K562 (cell line): ENCODE measurements around the gene FTH1. TPM values are rescaled to one million over a fixed set of nuclear protein-coding genes. Genes with fewer than 3 reads are reported as not detected.

ENCODE experiments used
- ARID2 ChIP-seq: fragments of 450-650 bp; IDR thresholded peaks from 2 replicates; pipeline ENCODE4 v1.6.1; 2017; ENCODE audit warnings: antibody characterized with exemption, mild to moderate bottlenecking
- CC2D1A ChIP-seq: fragments of 450-650 bp; IDR thresholded peaks from 2 replicates; pipeline ENCODE4 v1.6.1; 2017; ENCODE audit warnings: mild to moderate bottlenecking
- CHCHD3 ChIP-seq: fragments of 250-450 bp; sonication (Bioruptor Pico); IDR thresholded peaks from 2 replicates; pipeline ENCODE4 v2.1.2; 2022; ENCODE audit warnings: mild to moderate bottlenecking
- HES1 ChIP-seq: fragments of 450-650 bp; IDR thresholded peaks from 2 replicates; pipeline ENCODE4 v1.6.1; 2016; ENCODE audit warnings: low read depth, mild to moderate bottlenecking, moderate library complexity
- ILK ChIP-seq: fragments of 450-650 bp; IDR thresholded peaks from 2 replicates; pipeline ENCODE4 v1.6.1; 2016; ENCODE audit warnings: missing genetic modification characterization, low read depth, mild to moderate bottlenecking, missing compliant biosample characterization, moderate library complexity, borderline replicate concordance
- MAFK ChIP-seq: IDR thresholded peaks from 2 replicates; pipeline ENCODE4 v1.6.1; 2011; ENCODE audit warnings: low read length, improper control_type of control experiment
- NCOA6 ChIP-seq: fragments of 450-650 bp; IDR thresholded peaks from 2 replicates; pipeline ENCODE4 v1.6.1; 2017; ENCODE audit warnings: mild to moderate bottlenecking
- NFE2 ChIP-seq: IDR thresholded peaks from 2 replicates; pipeline ENCODE4 v1.6.1; 2014; ENCODE audit warnings: antibody characterized with exemption, low read depth
- NFIX ChIP-seq: fragments of 250-450 bp; sonication (Bioruptor Pico); IDR thresholded peaks from 2 replicates; pipeline ENCODE4 v1.4.0; 2020; ENCODE audit warnings: low read depth, mild to moderate bottlenecking, moderate library complexity
- NR3C1 ChIP-seq: sonication (generic); formaldehyde crosslinking; IDR thresholded peaks from 2 replicates; pipeline ENCODE4 v1.8.1; 2022; ENCODE audit warnings: missing genetic modification reagents
- RBM15 ChIP-seq: fragments of 200-400 bp; formaldehyde crosslinking; IDR thresholded peaks from 2 replicates; pipeline ENCODE4 v1.6.1; 2018; ENCODE audit warnings: mild to moderate bottlenecking, low read length, moderate library complexity; ENCODE audit not compliant: insufficient read depth
- RCOR1 ChIP-seq, 2 experiments: IDR thresholded peaks; 2 replicates each; pipeline ENCODE4 v1.6.1; 2012; ENCODE audit warnings: low read depth in 2 of 2, low read length in 2 of 2, borderline replicate concordance in 1 of 2, improper control_type of control experiment in 1 of 2
- SAFB2 ChIP-seq: fragments of 200-400 bp; formaldehyde crosslinking; IDR thresholded peaks from 2 replicates; pipeline ENCODE4 v1.6.1; 2018; ENCODE audit warnings: borderline replicate concordance, low read length, low read depth, moderate library complexity; ENCODE audit not compliant: severe bottlenecking
- STAG1 ChIP-seq: sonication (generic); formaldehyde crosslinking; IDR thresholded peaks from 2 replicates; pipeline ENCODE4 v1.5.0; 2020; ENCODE audit warnings: missing genetic modification reagents, borderline replicate concordance
- SUPT5H ChIP-seq: fragments of 450-650 bp; IDR thresholded peaks from 2 replicates; pipeline ENCODE4 v1.6.1; 2016
- TCF3 ChIP-seq: sonication (generic); formaldehyde crosslinking; IDR thresholded peaks from 2 replicates; pipeline ENCODE4 v1.4.0; 2020; ENCODE audit warnings: mild to moderate bottlenecking, missing genetic modification reagents
- ZC3H11A ChIP-seq: IDR thresholded peaks from 2 replicates; pipeline ENCODE4 v1.6.1; 2012; ENCODE audit warnings: low read depth, low read length, improper control_type of control experiment
- ZC3H4 ChIP-seq: sonication (generic); formaldehyde crosslinking; IDR thresholded peaks from 2 replicates; pipeline ENCODE4 v1.9.0; 2021; ENCODE audit warnings: missing genetic modification reagents, borderline replicate concordance
- ZKSCAN8 ChIP-seq: fragments of 200-800 bp; sonication (Bioruptor generic); IDR thresholded peaks from 2 replicates; pipeline ENCODE4 v1.6.1; 2016; ENCODE audit warnings: missing genetic modification characterization, missing compliant biosample characterization
- ZNF311 ChIP-seq: fragments of 250-450 bp; sonication (Bioruptor Pico); IDR thresholded peaks from 2 replicates; pipeline ENCODE4 v1.4.0; 2020; ENCODE audit warnings: mild to moderate bottlenecking, moderate library complexity
- ZNF695 ChIP-seq: fragments of 450-650 bp; formaldehyde crosslinking; IDR thresholded peaks from 2 replicates; pipeline ENCODE4 v1.4.0; 2020; ENCODE audit warnings: mild to moderate bottlenecking, moderate library complexity
- polyA plus RNA-seq, 8 experiments: library from polyadenylated mRNA; depleted of rRNA in 4 of 8; stranded (reverse) in 5 of 8; unstranded in 3 of 8; fragments of >200 nt; fragmentation: Nextera tagmentation in 2 of 8; fragmentation: Illumina TruSeq in 1 of 8; extraction: Ambion mirVana in 2 of 8; extraction: Trizol in 1 of 8; gene quantifications; 2 replicates each; pipeline versions ENCODE4 v1.2.1 to v1.2.3, GENCODE V29; 2011 to 2014; ENCODE audit warnings: inconsistent platforms in 1 of 8, missing spikeins in 1 of 8
- total RNA-seq, 7 experiments: library from RNA; depleted of rRNA in 6 of 7; stranded (reverse); fragments of >200 nt in 6 of 7; fragmentation: Illumina TruSeq in 2 of 7; extraction: Trizol in 2 of 7; gene quantifications; 2 replicates each; pipeline versions ENCODE4 v1.2.1 to v1.2.3, GENCODE V29; 2011 to 2021; ENCODE audit warnings: low replicate concordance in 1 of 7
- TF ChIP-seq, protein P1 (sequence below): fragments of 450-650 bp; IDR thresholded peaks from 2 replicates; pipeline ENCODE4 v1.6.1; 2017; ENCODE audit warnings: mild to moderate bottlenecking, moderate library complexity
- TF ChIP-seq, protein P2 (sequence below): sonication (generic); formaldehyde crosslinking; IDR thresholded peaks from 2 replicates; pipeline ENCODE4 v1.5.0; 2020; ENCODE audit warnings: missing genetic modification reagents
- TF ChIP-seq, protein P3 (sequence below): fragments of 250-450 bp; sonication (Bioruptor Pico); IDR thresholded peaks from 2 replicates; pipeline ENCODE4 v1.8.0; 2022; ENCODE audit warnings: moderate library complexity, mild to moderate bottlenecking, inconsistent platforms
- TF ChIP-seq, protein P4 (sequence below): IDR thresholded peaks from 3 replicates; pipeline ENCODE4 v1.6.1; 2011; ENCODE audit warnings: borderline replicate concordance, mild to moderate bottlenecking; ENCODE audit not compliant: insufficient read length, insufficient read depth

Gene FTH1
- total and polyA plus RNA-seq, 9 of the 15 experiments (the other 6 are each of a cell fraction or from before 2014, with no cell fraction given), result 370 to 3,146 (median 802) TPM

GRCh38 chr11:61917334-61918109 is 49.9 kb downstream of the FTH1 start, which contains the start of gene RAB3IL1 (continued):
- TF ChIP-seq, protein P1, sequence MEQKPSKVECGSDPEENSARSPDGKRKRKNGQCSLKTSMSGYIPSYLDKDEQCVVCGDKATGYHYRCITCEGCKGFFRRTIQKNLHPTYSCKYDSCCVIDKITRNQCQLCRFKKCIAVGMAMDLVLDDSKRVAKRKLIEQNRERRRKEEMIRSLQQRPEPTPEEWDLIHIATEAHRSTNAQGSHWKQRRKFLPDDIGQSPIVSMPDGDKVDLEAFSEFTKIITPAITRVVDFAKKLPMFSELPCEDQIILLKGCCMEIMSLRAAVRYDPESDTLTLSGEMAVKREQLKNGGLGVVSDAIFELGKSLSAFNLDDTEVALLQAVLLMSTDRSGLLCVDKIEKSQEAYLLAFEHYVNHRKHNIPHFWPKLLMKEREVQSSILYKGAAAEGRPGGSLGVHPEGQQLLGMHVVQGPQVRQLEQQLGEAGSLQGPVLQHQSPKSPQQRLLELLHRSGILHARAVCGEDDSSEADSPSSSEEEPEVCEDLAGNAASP, result no peak
- no peak for TF ChIP-seq HES1
- TF ChIP-seq RCOR1 (IDR thresholded peaks at IDR 0.05; ENCODE audit: borderline replicate concordance in 1 of 2, low read depth in 2 of 2, low read length in 2 of 2), result peak; percentile 71 to 92; a peak in 3 of 4 replicates
- TF ChIP-seq MAFK, result no peak
- TF ChIP-seq ARID2, result no peak
- TF ChIP-seq TCF3, result no peak
- TF ChIP-seq, protein P2, sequence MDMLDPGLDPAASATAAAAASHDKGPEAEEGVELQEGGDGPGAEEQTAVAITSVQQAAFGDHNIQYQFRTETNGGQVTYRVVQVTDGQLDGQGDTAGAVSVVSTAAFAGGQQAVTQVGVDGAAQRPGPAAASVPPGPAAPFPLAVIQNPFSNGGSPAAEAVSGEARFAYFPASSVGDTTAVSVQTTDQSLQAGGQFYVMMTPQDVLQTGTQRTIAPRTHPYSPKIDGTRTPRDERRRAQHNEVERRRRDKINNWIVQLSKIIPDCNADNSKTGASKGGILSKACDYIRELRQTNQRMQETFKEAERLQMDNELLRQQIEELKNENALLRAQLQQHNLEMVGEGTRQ, result peak; percentile 88
- TF ChIP-seq, protein P3, sequence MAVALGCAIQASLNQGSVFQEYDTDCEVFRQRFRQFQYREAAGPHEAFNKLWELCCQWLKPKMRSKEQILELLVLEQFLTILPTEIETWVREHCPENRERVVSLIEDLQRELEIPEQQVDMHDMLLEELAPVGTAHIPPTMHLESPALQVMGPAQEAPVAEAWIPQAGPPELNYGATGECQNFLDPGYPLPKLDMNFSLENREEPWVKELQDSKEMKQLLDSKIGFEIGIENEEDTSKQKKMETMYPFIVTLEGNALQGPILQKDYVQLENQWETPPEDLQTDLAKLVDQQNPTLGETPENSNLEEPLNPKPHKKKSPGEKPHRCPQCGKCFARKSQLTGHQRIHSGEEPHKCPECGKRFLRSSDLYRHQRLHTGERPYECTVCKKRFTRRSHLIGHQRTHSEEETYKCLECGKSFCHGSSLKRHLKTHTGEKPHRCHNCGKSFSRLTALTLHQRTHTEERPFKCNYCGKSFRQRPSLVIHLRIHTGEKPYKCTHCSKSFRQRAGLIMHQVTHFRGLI (CRISPR knock-in tag), result no peak
- no peak for TF ChIP-seq SUPT5H
- no peak for TF ChIP-seq CC2D1A
- TF ChIP-seq NR3C1 (CRISPR knock-in tag), result no peak
- no peak for TF ChIP-seq CHCHD3 (CRISPR knock-in tag)
- TF ChIP-seq RBM15, result no peak
- no peak for TF ChIP-seq STAG1 (CRISPR knock-in tag)
- TF ChIP-seq, protein P4, sequence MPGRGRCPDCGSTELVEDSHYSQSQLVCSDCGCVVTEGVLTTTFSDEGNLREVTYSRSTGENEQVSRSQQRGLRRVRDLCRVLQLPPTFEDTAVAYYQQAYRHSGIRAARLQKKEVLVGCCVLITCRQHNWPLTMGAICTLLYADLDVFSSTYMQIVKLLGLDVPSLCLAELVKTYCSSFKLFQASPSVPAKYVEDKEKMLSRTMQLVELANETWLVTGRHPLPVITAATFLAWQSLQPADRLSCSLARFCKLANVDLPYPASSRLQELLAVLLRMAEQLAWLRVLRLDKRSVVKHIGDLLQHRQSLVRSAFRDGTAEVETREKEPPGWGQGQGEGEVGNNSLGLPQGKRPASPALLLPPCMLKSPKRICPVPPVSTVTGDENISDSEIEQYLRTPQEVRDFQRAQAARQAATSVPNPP, result no peak
- no peak for TF ChIP-seq ILK
- TF ChIP-seq ZKSCAN8, result no peak
- TF ChIP-seq ZC3H11A, result no peak
- no peak for TF ChIP-seq ZNF695
- TF ChIP-seq NFIX (CRISPR knock-in tag), result no peak
- TF ChIP-seq NFE2, result no peak
- TF ChIP-seq SAFB2, result no peak
- TF ChIP-seq NCOA6, result no peak
- no peak for TF ChIP-seq ZNF311 (CRISPR knock-in tag)
- no peak for TF ChIP-seq ZC3H4 (CRISPR knock-in tag)
